Choroid plexus epithelial cell (primary cell): ENCODE results near the gene TTI1.

Experiments
- DNase-seq: peaks from one replicate; pipeline ENCODE4 v3.0.0-alpha.2; 2010; ENCODE audit warnings: low read depth
- H3K4me3 ChIP-seq: 2 replicates; pipeline ENCODE4 v1.5.1; 2011; ENCODE audit warnings: low read depth, mild to moderate bottlenecking, control low read depth, low read length, moderate library complexity
- TF ChIP-seq, protein P1 (sequence below): conservative IDR thresholded peaks from 2 replicates; pipeline ENCODE4 v1.5.1; 2011; ENCODE audit warnings: low read depth, mild to moderate bottlenecking, control low read depth, inconsistent platforms, low read length, moderate library complexity

TTI1 gene

DNA sequence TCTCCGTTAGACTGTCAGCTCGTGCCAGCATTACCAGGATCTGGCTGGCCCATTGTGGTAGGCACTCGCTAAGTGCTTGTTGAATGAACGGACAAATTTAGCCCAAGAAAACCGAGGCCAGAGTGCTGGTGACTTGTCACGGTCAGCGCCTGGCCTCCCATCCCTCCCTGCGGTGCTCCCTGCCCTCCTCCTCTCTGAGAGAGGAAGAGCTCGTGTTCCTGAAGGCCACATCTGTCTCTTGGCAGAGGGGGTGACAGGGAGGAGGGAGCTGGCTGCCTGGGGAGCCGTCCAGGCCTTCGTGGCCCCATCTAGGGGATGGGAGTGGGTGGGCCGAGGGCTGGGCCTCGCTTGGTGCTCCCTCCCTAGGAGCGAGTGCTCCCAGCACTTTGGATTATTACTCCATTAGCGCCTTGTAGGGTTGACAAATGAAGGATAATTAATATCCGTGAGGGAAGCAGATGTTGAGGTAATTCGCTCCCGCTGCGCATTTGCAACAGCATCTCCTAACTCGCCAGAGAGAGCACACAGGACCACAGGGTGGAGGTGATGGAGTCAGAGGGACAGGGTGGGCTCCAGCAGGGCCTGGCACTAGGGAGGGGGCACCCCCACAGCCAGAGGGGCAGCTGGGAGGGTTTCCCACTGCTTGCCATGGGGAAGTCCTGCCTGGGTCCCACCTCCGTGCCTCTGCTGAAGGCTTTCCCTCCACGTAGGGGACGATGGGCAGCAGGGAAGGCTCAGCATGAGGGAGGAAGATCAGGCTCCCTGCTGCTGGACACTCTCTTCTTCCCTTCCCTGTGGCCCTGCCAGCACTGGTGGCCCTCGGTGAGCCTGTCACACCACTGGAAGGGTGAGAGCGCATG, 93.3 kb downstream of the TTI1 start:
- TF ChIP-seq, protein P1, sequence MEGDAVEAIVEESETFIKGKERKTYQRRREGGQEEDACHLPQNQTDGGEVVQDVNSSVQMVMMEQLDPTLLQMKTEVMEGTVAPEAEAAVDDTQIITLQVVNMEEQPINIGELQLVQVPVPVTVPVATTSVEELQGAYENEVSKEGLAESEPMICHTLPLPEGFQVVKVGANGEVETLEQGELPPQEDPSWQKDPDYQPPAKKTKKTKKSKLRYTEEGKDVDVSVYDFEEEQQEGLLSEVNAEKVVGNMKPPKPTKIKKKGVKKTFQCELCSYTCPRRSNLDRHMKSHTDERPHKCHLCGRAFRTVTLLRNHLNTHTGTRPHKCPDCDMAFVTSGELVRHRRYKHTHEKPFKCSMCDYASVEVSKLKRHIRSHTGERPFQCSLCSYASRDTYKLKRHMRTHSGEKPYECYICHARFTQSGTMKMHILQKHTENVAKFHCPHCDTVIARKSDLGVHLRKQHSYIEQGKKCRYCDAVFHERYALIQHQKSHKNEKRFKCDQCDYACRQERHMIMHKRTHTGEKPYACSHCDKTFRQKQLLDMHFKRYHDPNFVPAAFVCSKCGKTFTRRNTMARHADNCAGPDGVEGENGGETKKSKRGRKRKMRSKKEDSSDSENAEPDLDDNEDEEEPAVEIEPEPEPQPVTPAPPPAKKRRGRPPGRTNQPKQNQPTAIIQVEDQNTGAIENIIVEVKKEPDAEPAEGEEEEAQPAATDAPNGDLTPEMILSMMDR, result no peak
- no peak overlapping the region for H3K4me3 ChIP-seq
- DNase-seq, result no peak

DNA sequence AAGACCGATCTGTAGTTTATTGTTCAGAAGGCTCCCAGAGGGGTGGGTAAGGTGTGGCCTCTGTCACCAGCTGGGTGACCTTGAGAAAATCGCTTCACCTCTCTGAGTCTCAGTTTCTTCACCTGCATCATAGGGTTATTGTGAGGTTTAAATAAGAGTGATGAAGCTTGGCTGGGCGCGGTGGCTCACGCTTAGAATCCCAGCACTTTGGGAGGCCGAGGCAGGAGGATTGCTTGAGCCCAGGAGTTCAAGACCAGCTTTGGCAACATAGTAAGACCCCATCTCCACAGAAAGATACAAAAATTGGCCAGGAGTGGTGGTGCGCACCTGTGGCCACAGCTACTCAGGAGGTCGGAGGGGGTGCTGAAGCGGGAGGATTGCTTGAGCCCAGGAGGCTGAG, 94.3 kb downstream of the TTI1 start:
- H3K4me3 ChIP-seq, result no peak overlapping the region
- DNase-seq, result no peak
- TF ChIP-seq, protein P1, result no peak

DNA sequence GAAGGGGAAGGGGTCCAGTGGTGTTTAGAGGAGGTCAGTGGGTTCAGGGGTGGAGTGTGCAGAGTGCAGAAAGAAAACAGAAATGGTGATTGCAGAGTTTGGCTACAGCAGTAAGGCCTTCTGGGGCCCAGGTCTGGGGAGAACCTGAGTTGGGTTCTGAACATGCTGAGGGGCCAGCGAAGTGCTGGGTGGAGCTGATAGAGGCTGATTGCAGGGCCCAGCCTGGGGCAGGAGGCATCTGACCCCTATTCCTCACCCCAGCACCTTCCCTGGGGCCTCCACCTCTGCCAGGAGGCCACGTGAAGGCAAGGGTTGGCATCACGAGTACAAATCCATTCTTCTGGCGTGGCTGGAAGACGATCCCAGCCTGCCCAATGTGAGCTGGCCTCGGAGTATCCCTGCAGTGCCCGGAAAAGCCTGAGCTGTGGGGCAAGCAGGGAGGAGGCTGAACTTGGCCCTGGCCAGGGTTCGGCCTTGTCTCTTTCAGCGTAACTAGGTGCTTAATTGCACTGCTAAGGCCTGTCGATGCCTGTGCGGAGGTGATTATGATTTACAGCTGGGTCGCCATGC, 95.0 kb downstream of the TTI1 start:
- DNase-seq, result no peak
- TF ChIP-seq, protein P1, result no peak
- H3K4me3 ChIP-seq, result no peak overlapping the region

DNA sequence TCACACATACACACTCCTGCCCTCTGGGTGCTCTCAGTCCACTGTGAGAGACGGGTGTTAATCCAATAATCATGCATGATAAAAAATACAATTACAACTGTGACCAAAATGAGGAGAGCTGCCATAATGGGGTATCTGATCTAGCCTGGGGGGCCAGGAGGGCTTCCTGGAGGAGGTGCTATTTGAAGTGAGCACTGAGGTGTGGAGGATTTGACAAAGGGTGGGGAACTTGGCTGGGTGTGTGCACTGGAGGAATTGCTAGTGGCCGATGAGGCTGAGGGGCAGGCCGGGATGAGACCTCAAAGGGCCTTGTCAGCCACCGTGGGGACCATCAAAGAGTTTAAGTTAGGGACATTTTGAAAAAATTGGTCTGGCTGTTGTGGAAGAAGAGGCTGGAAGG, 95.6 kb downstream of the TTI1 start:
- DNase-seq, result no peak
- TF ChIP-seq, protein P1, result no peak
- H3K4me3 ChIP-seq, result no peak overlapping the region

DNA sequence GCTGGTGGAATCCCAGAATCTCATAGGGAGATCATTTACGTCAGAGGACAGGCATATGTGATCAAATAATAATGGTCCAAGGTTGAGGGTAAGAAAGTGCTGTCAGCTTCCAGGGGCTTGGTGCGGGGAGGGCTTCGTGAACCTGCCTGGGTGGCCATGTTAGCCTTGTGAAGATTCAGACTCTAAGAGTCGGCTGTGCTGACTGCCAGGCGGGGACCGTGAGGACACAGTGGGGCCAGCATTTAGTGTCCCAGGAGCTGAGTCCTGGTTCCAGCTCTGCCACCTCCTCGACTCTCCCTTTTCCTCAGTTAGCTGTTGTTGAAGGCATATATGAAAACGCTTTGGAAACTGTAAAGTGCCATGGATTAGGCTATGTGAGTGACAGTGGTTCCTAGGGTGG, 96.8 kb downstream of the TTI1 start:
- TF ChIP-seq, protein P1, result no peak
- no peak overlapping the region for H3K4me3 ChIP-seq
- no peak for DNase-seq

DNA sequence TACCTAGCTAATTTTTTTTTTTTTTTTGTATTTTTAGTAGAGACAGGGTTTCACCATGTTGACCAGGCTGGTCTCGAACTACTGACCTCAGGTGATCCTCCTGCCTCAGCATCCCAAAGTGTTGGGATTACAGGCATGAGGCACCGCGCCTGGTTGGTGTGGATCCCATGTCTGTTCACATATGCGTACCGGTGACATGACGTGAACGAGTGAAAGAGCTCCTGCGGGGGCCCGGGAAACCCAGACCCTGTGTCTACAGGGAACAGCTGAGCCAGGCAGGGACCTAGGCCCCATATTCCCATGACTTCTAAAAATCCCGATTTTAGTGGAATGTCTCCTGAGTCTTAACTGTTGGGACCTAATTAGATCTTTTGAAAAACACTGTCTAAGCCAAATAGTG, 97.2 kb downstream of the TTI1 start:
- no peak overlapping the region for H3K4me3 ChIP-seq
- TF ChIP-seq, protein P1, result no peak

DNA sequence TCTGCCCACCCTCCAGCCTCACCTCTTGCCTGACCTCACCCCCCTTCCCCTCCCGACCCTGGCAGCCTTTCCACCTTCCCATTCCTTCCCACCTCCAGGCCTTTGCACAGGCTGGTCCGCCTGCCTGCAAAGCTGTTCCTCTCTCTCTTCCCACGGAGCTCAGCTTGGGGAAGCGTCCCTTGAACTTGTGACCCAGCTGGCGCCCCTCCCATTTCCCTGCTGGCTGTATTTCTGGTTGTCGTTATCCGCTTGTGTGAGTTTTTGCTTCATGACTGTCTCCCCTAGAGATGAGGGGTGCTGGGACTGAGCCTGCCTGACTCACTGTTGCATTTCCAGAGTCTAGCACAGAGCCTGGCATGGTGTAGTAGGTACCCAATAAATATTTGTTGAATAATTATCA, 97.8 kb downstream of the TTI1 start:
- peak; percentile 23 for DNase-seq
- TF ChIP-seq, protein P1, result no peak

More for the DNA sequence above, 97.2 kb downstream of the TTI1 start:
- no peak for DNase-seq

More for the DNA sequence above, 97.8 kb downstream of the TTI1 start:
- no peak overlapping the region for H3K4me3 ChIP-seq
